ENCODE measurements around the gene DLK2.
A peak's percentile ranks its signal among the peaks of the same experiment; 100 is the strongest.
"Not testable (repeated sequence)": the region's sequence is repeated elsewhere in the genome, so short reads cannot be mapped to it uniquely, and the experiment has no call there.

Gene DLK2

GRCh38 chr6:43432009-43432945, 23.1 kb downstream of the DLK2 start:
- no peak for FAIRE-seq
- no peak for DNase-seq (ENCODE audit: extremely low spot score, insufficient read length, low read depth)

- no peak for FAIRE-seq
- no peak for DNase-seq (ENCODE audit: extremely low spot score, insufficient read length, low read depth)
These were observed 26.5 kb downstream of the DLK2 start for GRCh38 chr6:43428874-43429273.

GRCh38 chr6:43428112-43428570, 27.2 kb downstream of the DLK2 start:
- DNase-seq (ENCODE audit: extremely low spot score, insufficient read length, low read depth): no peak
- no peak for FAIRE-seq

GRCh38 chr6:43427406-43428111, 27.8 kb downstream of the DLK2 start, which contains the start of gene ABCC10:
Gene ABCC10 (plus strand): TSS chr6:43427541. CDS start chr6:43427979, 438 bp downstream.
- peak; percentile 96 for FAIRE-seq
- peak; percentile 93 for DNase-seq (ENCODE audit: extremely low spot score, insufficient read length, low read depth)

GRCh38 chr6:43426928-43427405, 28.4 kb downstream of the DLK2 start:
- DNase-seq (ENCODE audit: extremely low spot score, insufficient read length, low read depth) (no peak), FAIRE-seq (no peak)

GRCh38 chr6:43425083-43425482, 30.3 kb downstream of the DLK2 start:
- not testable (repeated sequence) for FAIRE-seq; DNase-seq (ENCODE audit: extremely low spot score, insufficient read length, low read depth)

- no peak for FAIRE-seq
- no peak for DNase-seq (ENCODE audit: extremely low spot score, insufficient read length, low read depth)
These were observed 33.5 kb downstream of the DLK2 start for GRCh38 chr6:43421831-43422230.

- FAIRE-seq (no peak), DNase-seq (ENCODE audit: extremely low spot score, insufficient read length, low read depth) (no peak)
These were observed 35.2 kb downstream of the DLK2 start for GRCh38 chr6:43420012-43420709.

GRCh38 chr6:43416935-43417334, 38.4 kb downstream of the DLK2 start:
- no peak for FAIRE-seq
- no peak for DNase-seq (ENCODE audit: extremely low spot score, insufficient read length, low read depth)

GRCh38 chr6:43415275-43415674, 40.1 kb downstream of the DLK2 start:
- FAIRE-seq; DNase-seq (ENCODE audit: extremely low spot score, insufficient read length, low read depth): not testable (repeated sequence)

GRCh38 chr6:43413002-43413401, 42.3 kb downstream of the DLK2 start:
- DNase-seq (ENCODE audit: extremely low spot score, insufficient read length, low read depth) (no peak), FAIRE-seq (no peak)

- DNase-seq (ENCODE audit: extremely low spot score, insufficient read length, low read depth) (no peak), FAIRE-seq (no peak)
These were observed 42.8 kb downstream of the DLK2 start for GRCh38 chr6:43412541-43412940.

- FAIRE-seq; DNase-seq (ENCODE audit: extremely low spot score, insufficient read length, low read depth): not testable (repeated sequence)
These were observed 44.6 kb downstream of the DLK2 start for GRCh38 chr6:43410776-43411175.

- DNase-seq (ENCODE audit: extremely low spot score, insufficient read length, low read depth) (no peak), FAIRE-seq (no peak)
These were observed 47.1 kb downstream of the DLK2 start for GRCh38 chr6:43408259-43408658.

- DNase-seq (ENCODE audit: extremely low spot score, insufficient read length, low read depth): no peak
- FAIRE-seq: no peak
These were observed 48.1 kb downstream of the DLK2 start for GRCh38 chr6:43407296-43407695.

GRCh38 chr6:43405354-43405753, 50.0 kb downstream of the DLK2 start:
- DNase-seq (ENCODE audit: extremely low spot score, insufficient read length, low read depth) (no peak), FAIRE-seq (no peak)

- DNase-seq (ENCODE audit: extremely low spot score, insufficient read length, low read depth) (no peak), FAIRE-seq (no peak)
These were observed 52.5 kb downstream of the DLK2 start for GRCh38 chr6:43402820-43403219.

- DNase-seq (ENCODE audit: extremely low spot score, insufficient read length, low read depth) (no peak), FAIRE-seq (no peak)
These were observed 53.6 kb downstream of the DLK2 start for GRCh38 chr6:43401730-43402129.
